Fibroblast of lung (primary cell): ENCODE results near the gene SYT15. TPM values are rescaled to one million over a fixed set of nuclear protein-coding genes. Genes with fewer than 3 reads are reported as not detected.

Experiments
- DNase-seq, 2 donors: peaks; one replicate each; pipeline versions ENCODE4 v3.0.0 to v3.0.0-alpha.2; 2010; ENCODE audit warnings: low read depth in 2 of 2
- H2AFZ ChIP-seq: 2 replicates; pipeline ENCODE4 v1.5.1; 2012; ENCODE audit warnings: low read length, control low read depth, inconsistent platforms
- H3K27ac ChIP-seq: 2 replicates; pipeline ENCODE4 v1.5.1; 2011; ENCODE audit warnings: low read length, control low read depth; ENCODE audit not compliant: insufficient read depth
- H3K27me3 ChIP-seq: 2 replicates; pipeline ENCODE4 v1.5.1; 2011; ENCODE audit warnings: mild to moderate bottlenecking, low read length; ENCODE audit not compliant: control insufficient read depth, insufficient read depth
- H3K36me3 ChIP-seq: 2 replicates; pipeline ENCODE4 v1.5.1; 2011; ENCODE audit warnings: low read length; ENCODE audit not compliant: control insufficient read depth, insufficient read depth
- H3K4me1 ChIP-seq: 2 replicates; pipeline ENCODE4 v1.5.1; 2011; ENCODE audit warnings: low read length; ENCODE audit not compliant: control insufficient read depth, insufficient read depth; ENCODE audit errors: extremely low read depth
- H3K4me2 ChIP-seq: 2 replicates; pipeline ENCODE4 v1.5.1; 2011; ENCODE audit warnings: low read length, control low read depth; ENCODE audit not compliant: insufficient read depth; ENCODE audit errors: extremely low read depth
- H3K4me3 ChIP-seq, 4 experiments: fragments of 200-600 bp in 1 of 4; sonication (generic) in 1 of 4; replicated peaks in 1 of 4; 2 replicates each; pipeline ENCODE4 v1.5.1; 2011 to 2016; ENCODE audit warnings: low read length in 4 of 4, low read depth in 3 of 4, mild to moderate bottlenecking in 3 of 4, control low read depth in 2 of 4, inconsistent platforms in 1 of 4, mixed read lengths in 1 of 4; ENCODE audit not compliant: insufficient read depth in 1 of 4; ENCODE audit errors: control extremely low read depth in 1 of 4
- H3K79me2 ChIP-seq: 2 replicates; pipeline ENCODE4 v1.5.1; 2012; ENCODE audit warnings: mild to moderate bottlenecking, low read length, inconsistent platforms; ENCODE audit not compliant: control insufficient read depth, insufficient read depth
- H3K9ac ChIP-seq: 2 replicates; pipeline ENCODE4 v1.5.1; 2011; ENCODE audit warnings: mild to moderate bottlenecking, low read length, control low read depth; ENCODE audit not compliant: insufficient read depth
- H3K9me3 ChIP-seq: 2 replicates; pipeline ENCODE4 v1.5.1; 2012; ENCODE audit warnings: low read depth, low read length; ENCODE audit not compliant: control insufficient read depth, insufficient read depth
- H4K20me1 ChIP-seq: 2 replicates; pipeline ENCODE4 v1.5.1; 2011; ENCODE audit warnings: low read length; ENCODE audit not compliant: control insufficient read depth, insufficient read depth; ENCODE audit errors: extremely low read depth
- CTCF ChIP-seq, 2 donors: IDR thresholded peaks in 1 of 2; conservative IDR thresholded peaks in 1 of 2; 1 replicate in 1 of 2; 2 replicates in 1 of 2; pipeline ENCODE4 v1.5.1; 2011 to 2012; ENCODE audit warnings: low read length in 2 of 2, control low read depth in 1 of 2, inconsistent platforms in 1 of 2, low read depth in 1 of 2, mild to moderate bottlenecking in 1 of 2
- EZH2 ChIP-seq: IDR thresholded peaks from 2 replicates; pipeline ENCODE4 v1.5.1; 2012; ENCODE audit warnings: low read length, control low read depth, mild to moderate bottlenecking; ENCODE audit errors: missing control alignments
- polyA plus RNA-seq, 2 donors: library from polyadenylated mRNA; depleted of rRNA in 1 of 2; stranded (reverse) in 1 of 2; unstranded in 1 of 2; fragments of >200 nt; gene quantifications; 2 replicates each; pipeline ENCODE4 v1.2.1, GENCODE V29; 2011 to 2012; ENCODE audit warnings: missing spikeins in 1 of 2
- total RNA-seq: library from RNA; depleted of rRNA; stranded (reverse); fragments of >200 nt; gene quantifications from 2 replicates; pipeline ENCODE4 v1.2.1, GENCODE V29; 2014

Gene SYT15
- total and polyA plus RNA-seq, 2 donors (not counting 1 experiment from before 2014, with no cell fraction given), result under 0.01 to 0.31 TPM

- Histone ChIP-seq H3K36me3 (no peaks in the 10 kb centered on the region), H4K20me1 (no peaks in the 10 kb centered on the region), H3K4me3 (peak overlapping the region in 2 of 4 experiments; percentile 3 to 15), H3K4me1 (no peaks in the 10 kb centered on the region), H2AFZ (no peak overlapping the region), H3K27me3 (peaks cover 14% of the 10 kb centered on the region), H3K9ac (no peak overlapping the region), H3K9me3 (no peaks in the 10 kb centered on the region), H3K4me2 (no peak overlapping the region), H3K79me2 (no peaks in the 10 kb centered on the region), H3K27ac (no peak overlapping the region)
- TF ChIP-seq EZH2 (no peak), CTCF (conservative IDR thresholded peaks at IDR 0.05 in 1 of 2, IDR thresholded peaks at IDR 0.05 in 1 of 2; ENCODE audit: low read depth in 1 of 2, low read length in 2 of 2) (peak in 1 of 2 donors; percentile 20)
- DNase-seq, result peak in 1 of 2 donors; percentile 24
Measured at GRCh38 chr10:46541017-46541661, 37.8 kb upstream of the SYT15 start.

GRCh38 chr10:46541735-46542566, 37.0 kb upstream of the SYT15 start:
- no peaks in the 10 kb centered on the region for H3K9me3 ChIP-seq
- no peak overlapping the region for H3K27ac ChIP-seq
- H3K4me3 ChIP-seq, result no peak overlapping the region
- H2AFZ ChIP-seq, result no peak overlapping the region
- H4K20me1 ChIP-seq, result no peaks in the 10 kb centered on the region
- H3K4me1 ChIP-seq, result no peaks in the 10 kb centered on the region
- no peak for TF ChIP-seq EZH2
- no peak for TF ChIP-seq CTCF (conservative IDR thresholded peaks at IDR 0.05 in 1 of 2, IDR thresholded peaks at IDR 0.05 in 1 of 2; ENCODE audit: low read depth in 1 of 2, low read length in 2 of 2)
- H3K9ac ChIP-seq, result no peak overlapping the region
- no peaks in the 10 kb centered on the region for H3K79me2 ChIP-seq
- H3K27me3 ChIP-seq, result peaks cover 11% of the 10 kb centered on the region
- no peaks in the 10 kb centered on the region for H3K36me3 ChIP-seq
- H3K4me2 ChIP-seq, result no peak overlapping the region
- no peak for DNase-seq
